BJ (cell line): ENCODE data around the gene ZNF148. TPM values are rescaled to one million over a fixed set of nuclear protein-coding genes. Genes with fewer than 3 reads are reported as not detected.

Experiments used
- CTCF ChIA-PET: fragments of 350-600 bp; formaldehyde crosslinking; extraction: SDS; loops from one replicate; lab custom pipeline; 2021; ENCODE audit warnings: antibody characterized with exemption, inconsistent platforms; lab: Yijun Ruan, JAX
- POLR2A ChIA-PET: fragments of 300-600 bp; sonication (Branson Sonifier 250); formaldehyde crosslinking; extraction: SDS; loops from one replicate; lab custom pipeline; 2021; ENCODE audit warnings: antibody characterized with exemption; lab: Charles Lee
- DNase-seq: peaks from one replicate; pipeline ENCODE4 v3.0.0-alpha.2; 2011; ENCODE audit warnings: low read depth
- H3K27me3 ChIP-seq: 2 replicates; pipeline ENCODE4 v1.6.0; 2011; ENCODE audit warnings: low read length; ENCODE audit not compliant: control insufficient read depth, insufficient read depth
- H3K36me3 ChIP-seq: 2 replicates; pipeline ENCODE4 v1.5.1; 2011; ENCODE audit warnings: low read length; ENCODE audit not compliant: control insufficient read depth, insufficient read depth
- H3K4me3 ChIP-seq: 2 replicates; pipeline ENCODE4 v1.5.1; 2011; ENCODE audit warnings: low read depth, mild to moderate bottlenecking, control low read depth, low read length
- CTCF ChIP-seq: IDR thresholded peaks from 2 replicates; pipeline ENCODE4 v1.5.1; 2011; ENCODE audit warnings: low read depth, mild to moderate bottlenecking, control low read depth, inconsistent platforms, low read length, moderate library complexity; ENCODE audit not compliant: insufficient read depth
- polyA plus RNA-seq: library from polyadenylated mRNA; depleted of rRNA; stranded (reverse); fragments of >200 nt; gene quantifications from 2 replicates; pipeline ENCODE4 v1.2.3, GENCODE V29; 2011

The ZNF148 gene
- polyA plus RNA-seq, 1 experiment: 18.4 TPM

- CTCF ChIA-PET: no interaction called here
- no peak overlapping the region for H3K4me3 ChIP-seq
- no peaks in the 10 kb centered on the region for H3K27me3 ChIP-seq
- POLR2A ChIA-PET: no interaction called here
- no peak for DNase-seq
- TF ChIP-seq CTCF: no peak
- no peaks in the 10 kb centered on the region for H3K36me3 ChIP-seq
Observed at GRCh38 chr3:125383744-125384143, 8.6 kb upstream of the ZNF148 start.

DNA sequence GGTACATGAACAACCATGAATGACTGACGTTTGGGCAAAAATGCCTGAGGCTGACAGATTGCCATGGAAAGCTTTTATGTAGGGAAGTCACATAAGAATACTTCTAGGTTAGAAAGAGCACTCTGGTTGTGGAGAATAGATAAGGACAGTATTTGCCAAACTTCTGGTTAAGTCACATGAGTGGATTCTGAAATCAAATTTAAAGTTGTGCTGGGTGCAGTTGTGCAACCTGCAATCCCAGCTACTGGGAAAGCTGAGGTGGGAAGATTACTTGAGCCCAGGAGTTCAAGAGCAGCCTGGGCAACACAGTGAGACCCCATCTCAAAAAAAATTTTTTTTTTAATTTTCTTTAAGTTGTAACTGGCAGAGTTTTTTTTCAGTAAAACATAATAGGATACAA is 7.2 kb upstream of the ZNF148 start:
- TF ChIP-seq CTCF: no peak
- ChIA-PET POLR2A (no interaction called here), CTCF (interaction anchor here (0.6 to 1.8 kb wide), 4 partner anchors 9 to 53 kb away, joined by 3 to 5 read pairs (median 4); no protein-coding TSS in a partner anchor)
- no peaks in the 10 kb centered on the region for H3K36me3 ChIP-seq
- no peak overlapping the region for H3K4me3 ChIP-seq
- no peak for DNase-seq
- H3K27me3 ChIP-seq: no peaks in the 10 kb centered on the region

GRCh38 chr3:125381743-125382142 is 6.6 kb upstream of the ZNF148 start:
- TF ChIP-seq CTCF: no peak
- no peak overlapping the region for H3K4me3 ChIP-seq
- POLR2A ChIA-PET: interaction anchor here (0.6 kb wide), 1 partner anchor 23 kb away, joined by 5 read pairs; no protein-coding TSS in a partner anchor
- no peaks in the 10 kb centered on the region for H3K36me3 ChIP-seq
- H3K27me3 ChIP-seq: no peaks in the 10 kb centered on the region
- CTCF ChIA-PET: interaction anchor here (0.6 to 1.8 kb wide), 5 partner anchors 8 to 59 kb away, joined by 3 to 5 read pairs (median 3); no protein-coding TSS in a partner anchor
- no peak for DNase-seq

- TF ChIP-seq CTCF: no peak
- ChIA-PET CTCF (interaction anchor here (0.8 to 1.8 kb wide), 3 partner anchors 22 to 60 kb away, joined by 3 to 5 read pairs (median 3); no protein-coding TSS in a partner anchor), POLR2A (interaction anchor here (0.6 kb wide), 1 partner anchor 23 kb away, joined by 5 read pairs; no protein-coding TSS in a partner anchor)
Observed at GRCh38 chr3:125381314-125381713, 6.2 kb upstream of the ZNF148 start.

GRCh38 chr3:125379483-125379882 is 4.4 kb upstream of the ZNF148 start:
- DNase-seq: no peak
- CTCF ChIA-PET: no interaction called here
- TF ChIP-seq CTCF: no peak
- Histone ChIP-seq H3K36me3 (no peaks in the 10 kb centered on the region), H3K27me3 (no peaks in the 10 kb centered on the region), H3K4me3 (no peak overlapping the region)
- POLR2A ChIA-PET: no interaction called here

More at GRCh38 chr3:125381314-125381713, 6.2 kb upstream of the ZNF148 start:
- no peaks in the 10 kb centered on the region for H3K36me3 ChIP-seq
- H3K27me3 ChIP-seq: no peaks in the 10 kb centered on the region
- no peak overlapping the region for H3K4me3 ChIP-seq
- no peak for DNase-seq
